Glutamatergic neuron (in vitro differentiated cells): ENCODE measurements around the gene NRG4. TPM values are rescaled to one million over a fixed set of nuclear protein-coding genes. Genes with fewer than 3 reads are reported as not detected.

ENCODE experiments used
- DNase-seq: peaks from one replicate; pipeline ENCODE4 v3.0.0; 2022
- H3K27ac Mint-ChIP-seq: one replicate; pipeline ENCODE4 v1.8.0; 2020; ENCODE audit warnings: mild to moderate bottlenecking, mixed read lengths, inconsistent platforms; ENCODE audit not compliant: unreplicated experiment
- H3K27me3 Mint-ChIP-seq: one replicate; pipeline ENCODE4 v1.8.0; 2020; ENCODE audit warnings: mild to moderate bottlenecking, moderate library complexity, mixed read lengths, inconsistent platforms; ENCODE audit not compliant: unreplicated experiment
- H3K36me3 Mint-ChIP-seq: one replicate; pipeline ENCODE4 v1.8.0; 2020; ENCODE audit warnings: mild to moderate bottlenecking, mixed read lengths, inconsistent platforms; ENCODE audit not compliant: unreplicated experiment
- H3K4me1 Mint-ChIP-seq: one replicate; pipeline ENCODE4 v1.8.0; 2020; ENCODE audit warnings: mild to moderate bottlenecking, low read depth, mixed read lengths, inconsistent platforms; ENCODE audit not compliant: unreplicated experiment
- H3K4me3 Mint-ChIP-seq: one replicate; pipeline ENCODE4 v1.8.0; 2020; ENCODE audit warnings: mild to moderate bottlenecking, mixed read lengths, inconsistent platforms; ENCODE audit not compliant: unreplicated experiment
- H3K9me3 Mint-ChIP-seq: one replicate; pipeline ENCODE4 v1.8.0; 2020; ENCODE audit warnings: mild to moderate bottlenecking, moderate library complexity, mixed read lengths, inconsistent platforms; ENCODE audit not compliant: unreplicated experiment
- long read RNA-seq: library from polyadenylated mRNA; unstranded; transcript quantifications from one replicate; pipeline ENCODE4 v2.0.0, GENCODE V29; 2020; ENCODE audit not compliant: unreplicated experiment
- total RNA-seq: library from RNA; stranded (reverse); fragmentation: NEBNext Ultra II Directional; extraction: Animal tissue kit (Norgen Biotek cat#: 25700); gene quantifications from one replicate; pipeline ENCODE4 v1.2.1, GENCODE V29; 2021; ENCODE audit not compliant: unreplicated experiment
- TF ChIP-seq, protein P1 (sequence below): fragments of 200-600 bp; sonication (generic); IDR thresholded peaks from one replicate; pipeline ENCODE4 v1.5.0; 2021; ENCODE audit not compliant: partially characterized antibody, unreplicated experiment

Gene NRG4, protein sequence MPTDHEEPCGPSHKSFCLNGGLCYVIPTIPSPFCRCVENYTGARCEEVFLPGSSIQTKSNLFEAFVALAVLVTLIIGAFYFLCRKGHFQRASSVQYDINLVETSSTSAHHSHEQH
- total RNA-seq: not detected
- long read RNA-seq: 0 reads

DNA sequence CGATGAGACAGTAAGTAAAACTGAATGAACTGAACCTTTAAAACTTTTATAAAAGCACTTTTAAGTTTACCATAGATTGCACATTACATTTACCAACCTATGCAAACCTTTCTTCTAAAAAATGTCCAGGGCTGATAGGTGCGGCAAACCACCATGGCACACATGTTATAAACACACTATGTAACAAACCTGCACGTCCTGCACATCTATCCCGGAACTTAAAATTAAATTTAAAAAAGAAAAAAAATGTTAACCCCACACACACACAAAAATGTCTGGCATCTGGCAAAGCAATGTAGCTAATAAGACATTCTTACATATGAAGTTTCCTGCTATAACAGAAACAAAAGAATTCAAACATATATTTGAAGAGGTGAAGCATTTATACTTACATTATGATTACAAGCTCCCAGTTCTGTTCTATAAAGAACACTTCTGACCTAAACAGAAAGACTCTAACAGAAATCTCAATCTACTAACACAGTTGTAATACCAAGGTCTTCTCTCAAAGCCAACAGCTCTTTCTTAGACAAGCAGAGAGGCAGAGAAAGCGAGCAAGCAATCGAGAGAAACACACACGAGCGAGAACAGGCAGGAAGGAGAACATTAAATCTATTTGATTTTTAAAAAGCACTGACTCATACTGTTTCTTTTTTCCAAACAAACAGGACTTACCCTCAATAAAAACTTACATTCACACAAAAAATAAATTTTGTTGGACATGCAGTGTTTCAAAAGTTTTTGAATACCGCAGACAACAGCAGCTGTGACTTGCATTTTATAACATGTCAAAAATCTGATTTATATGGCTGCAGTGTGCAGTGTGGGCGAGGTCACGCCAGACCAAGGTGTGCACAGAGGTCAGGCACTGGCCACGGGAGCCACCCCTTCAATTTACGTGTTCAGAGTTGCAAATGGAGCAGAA, at the start of gene NRG4:
Gene NRG4, minus strand, starts transcription at position 798 of the 925 bp plus-strand sequence. CDS start 1,194 bp downstream, outside the sequence.
- Mint-ChIP-seq H3K27me3 (no peaks in the 10 kb centered on the region), H3K4me1 (no peaks in the 10 kb centered on the region), H3K27ac (no peak within 1 kb of the TSS), H3K4me3 (no peak within 1 kb of the TSS), H3K36me3 (peaks cover 6% of the 10 kb centered on the region), H3K9me3 (no peaks in the 10 kb centered on the region)
- no peak for DNase-seq
- TF ChIP-seq, protein P1, sequence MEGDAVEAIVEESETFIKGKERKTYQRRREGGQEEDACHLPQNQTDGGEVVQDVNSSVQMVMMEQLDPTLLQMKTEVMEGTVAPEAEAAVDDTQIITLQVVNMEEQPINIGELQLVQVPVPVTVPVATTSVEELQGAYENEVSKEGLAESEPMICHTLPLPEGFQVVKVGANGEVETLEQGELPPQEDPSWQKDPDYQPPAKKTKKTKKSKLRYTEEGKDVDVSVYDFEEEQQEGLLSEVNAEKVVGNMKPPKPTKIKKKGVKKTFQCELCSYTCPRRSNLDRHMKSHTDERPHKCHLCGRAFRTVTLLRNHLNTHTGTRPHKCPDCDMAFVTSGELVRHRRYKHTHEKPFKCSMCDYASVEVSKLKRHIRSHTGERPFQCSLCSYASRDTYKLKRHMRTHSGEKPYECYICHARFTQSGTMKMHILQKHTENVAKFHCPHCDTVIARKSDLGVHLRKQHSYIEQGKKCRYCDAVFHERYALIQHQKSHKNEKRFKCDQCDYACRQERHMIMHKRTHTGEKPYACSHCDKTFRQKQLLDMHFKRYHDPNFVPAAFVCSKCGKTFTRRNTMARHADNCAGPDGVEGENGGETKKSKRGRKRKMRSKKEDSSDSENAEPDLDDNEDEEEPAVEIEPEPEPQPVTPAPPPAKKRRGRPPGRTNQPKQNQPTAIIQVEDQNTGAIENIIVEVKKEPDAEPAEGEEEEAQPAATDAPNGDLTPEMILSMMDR: no peak

DNA sequence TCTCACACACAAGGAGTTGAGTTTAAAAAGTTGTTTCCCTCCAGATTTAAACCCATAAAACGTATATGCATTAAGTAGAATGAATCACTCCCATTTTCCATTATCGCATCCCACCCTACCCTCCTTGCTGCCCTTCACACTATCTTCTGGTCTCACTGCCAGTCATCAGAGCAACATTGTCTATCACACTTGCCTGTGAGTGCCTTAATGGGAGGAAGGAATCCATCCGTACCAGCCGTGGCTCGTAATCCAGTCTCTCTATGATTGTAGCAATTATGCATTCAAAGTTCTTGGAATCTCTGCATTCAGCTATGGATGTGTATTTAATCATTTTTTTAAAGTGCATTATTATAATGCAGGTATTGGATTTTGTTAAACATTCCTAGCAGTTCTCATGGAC, 49.5 kb upstream of the NRG4 start:
- H3K4me1 Mint-ChIP-seq: peaks cover 10% of the 10 kb centered on the region
- TF ChIP-seq, protein P1: no peak
- H3K9me3 Mint-ChIP-seq: peaks cover 2% of the 10 kb centered on the region
- peaks cover 2% of the 10 kb centered on the region for H3K27me3 Mint-ChIP-seq
- H3K36me3 Mint-ChIP-seq: no peaks in the 10 kb centered on the region
- H3K4me3 Mint-ChIP-seq: no peak overlapping the region
- no peak for DNase-seq
- no peak overlapping the region for H3K27ac Mint-ChIP-seq

DNA sequence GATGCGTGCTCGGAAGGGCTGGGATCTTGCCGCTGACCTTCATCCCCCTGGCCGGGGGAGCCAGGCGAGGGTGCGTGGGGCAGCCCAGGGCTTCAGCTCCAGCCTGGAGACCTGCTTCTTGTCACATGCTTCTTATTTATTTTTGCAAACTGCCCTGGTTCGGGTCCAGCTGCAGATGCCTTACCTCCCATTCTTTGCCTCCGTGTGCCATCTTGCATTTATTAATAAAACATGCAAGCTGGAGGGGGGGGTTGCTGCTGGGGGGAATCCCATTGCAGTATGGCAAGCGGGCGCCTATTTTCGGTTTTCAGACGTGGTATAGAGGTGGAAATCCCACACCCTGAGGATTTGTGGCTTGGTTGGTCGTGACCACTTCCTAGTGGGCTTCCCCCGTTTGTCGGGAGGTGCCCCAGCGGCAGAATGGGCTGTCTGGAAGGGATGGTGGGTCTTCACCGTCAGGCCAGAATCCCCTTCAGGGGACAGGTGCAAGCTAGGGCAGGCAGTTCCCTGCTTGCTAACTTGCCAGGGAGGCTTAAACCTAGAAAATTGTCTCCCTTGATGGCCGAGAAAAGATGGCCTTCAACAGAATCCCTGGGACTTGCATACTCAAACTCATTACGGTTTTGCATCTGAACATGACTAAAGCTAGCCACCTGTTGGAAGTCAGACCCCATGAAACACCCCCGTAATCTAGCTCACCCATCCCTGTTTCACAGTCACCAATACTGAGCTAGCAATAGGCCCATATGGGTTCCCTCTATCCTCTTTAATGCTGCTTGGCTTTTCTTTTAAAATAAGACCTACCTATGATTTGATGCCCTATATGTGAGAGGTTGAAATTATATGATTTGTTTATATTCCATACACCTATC, 48.1 kb upstream of the NRG4 start:
- TF ChIP-seq, protein P1: no peak

DNA sequence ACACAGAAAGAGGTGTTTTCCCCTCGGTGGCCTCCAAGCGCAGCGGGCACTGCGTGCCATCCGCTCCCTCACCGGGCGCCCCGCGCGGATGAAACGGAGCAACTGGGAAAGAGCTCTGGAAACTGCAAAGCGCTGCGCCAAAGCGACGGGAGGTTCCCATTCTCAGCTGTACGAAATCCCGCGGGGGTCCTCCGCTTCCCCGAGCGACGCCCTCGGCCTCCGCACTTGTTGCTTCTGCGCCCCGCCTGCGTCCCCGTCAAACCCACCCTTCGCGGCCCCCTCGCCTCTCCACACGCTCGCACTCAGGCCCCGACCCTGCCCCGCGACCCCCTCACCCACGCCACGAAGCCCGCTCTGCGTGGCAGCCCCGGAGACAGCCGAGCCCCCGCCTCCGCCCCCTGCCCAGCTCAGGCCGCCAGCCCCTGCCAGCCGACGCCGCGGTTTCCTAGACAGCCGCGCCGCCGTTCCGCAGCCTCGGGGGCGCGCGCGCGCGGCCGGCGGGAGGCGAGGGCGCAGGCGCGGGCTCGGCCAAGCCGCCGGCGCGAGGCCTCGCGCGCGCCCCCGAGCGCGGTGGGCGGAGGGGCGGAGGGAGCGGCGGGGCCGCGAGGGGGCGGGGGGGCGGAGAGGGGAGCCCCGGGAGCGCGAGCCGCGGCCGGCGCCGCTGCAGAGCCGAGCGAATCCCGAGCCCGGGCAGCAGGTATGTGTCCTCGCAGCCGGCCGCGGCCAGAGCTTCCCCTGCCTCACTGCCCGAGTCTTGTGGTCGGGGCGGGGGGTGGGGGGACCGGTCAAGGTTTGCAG, 47.3 kb upstream of the NRG4 start, which contains the start of gene TMEM266:
Gene TMEM266, plus strand, starts transcription at position 666 of the 798 bp plus-strand sequence. CDS start 74,279 bp downstream, outside the sequence.
- H3K36me3 Mint-ChIP-seq: no peaks in the 10 kb centered on the region
- DNase-seq: peak; percentile 73
- peaks cover 2% of the 10 kb centered on the region for H3K27me3 Mint-ChIP-seq
- peak within 1 kb of the TSS; percentile 82 for H3K4me3 Mint-ChIP-seq
- TF ChIP-seq, protein P1: no peak
- peak within 1 kb of the TSS; percentile 2 for H3K27ac Mint-ChIP-seq
- H3K9me3 Mint-ChIP-seq: peaks cover 2% of the 10 kb centered on the region
- no peaks in the 10 kb centered on the region for H3K4me1 Mint-ChIP-seq

More for the DNA sequence above, 48.1 kb upstream of the NRG4 start:
- DNase-seq: peak; percentile 15
- Mint-ChIP-seq H3K36me3 (no peaks in the 10 kb centered on the region), H3K27ac (no peak overlapping the region), H3K27me3 (peaks cover 2% of the 10 kb centered on the region), H3K4me1 (peaks cover 6% of the 10 kb centered on the region), H3K9me3 (peaks cover 2% of the 10 kb centered on the region), H3K4me3 (peak overlapping the region; percentile 82)
